Sigmoid colon (tissue), 7 donors: ENCODE data around the gene PTGIS. TPM values are rescaled to one million over a fixed set of nuclear protein-coding genes. Genes with fewer than 3 reads are reported as not detected.

Experiments
- DNase-seq: peaks from one replicate; pipeline ENCODE4 v3.0.0-alpha.2; 2019
- H3K27ac ChIP-seq, 4 donors: fragments of 200-600 bp; sonication (generic); one replicate each; pipeline ENCODE4 v1.5.1; 2016 to 2019; ENCODE audit warnings: mild to moderate bottlenecking in 1 of 4
- H3K27me3 ChIP-seq, 3 donors: fragments of 200-600 bp; sonication (generic); one replicate each; pipeline ENCODE4 v1.5.1; 2019; ENCODE audit warnings: mild to moderate bottlenecking in 1 of 3
- H3K36me3 ChIP-seq, 4 donors: fragments of 200-600 bp; sonication (generic); one replicate each; pipeline ENCODE4 v1.5.1; 2016 to 2019
- H3K4me1 ChIP-seq, 4 donors: fragments of 200-600 bp; sonication (generic); one replicate each; pipeline ENCODE4 v1.5.1; 2017 to 2019
- H3K4me3 ChIP-seq, 4 donors: fragments of 200-600 bp; sonication (generic); one replicate each; pipeline ENCODE4 v1.5.1; 2017 to 2019; ENCODE audit warnings: mild to moderate bottlenecking in 2 of 4, moderate library complexity in 1 of 4
- H3K9me3 ChIP-seq, 4 donors: fragments of 200-600 bp in 3 of 4; sonication (generic) in 3 of 4; one replicate each; pipeline versions ENCODE4 v1.5.1 to v1.6.1; 2013 to 2019
- EP300 ChIP-seq, 4 donors: sonication (generic); formaldehyde crosslinking; IDR thresholded peaks; one replicate each; pipeline ENCODE4 v1.6.1; 2017; ENCODE audit warnings: antibody characterized with exemption in 4 of 4
- POLR2A ChIP-seq, 2 donors: fragments of 450-650 bp; IDR thresholded peaks; one replicate each; pipeline ENCODE4 v1.6.1; 2016; ENCODE audit warnings: antibody characterized with exemption in 2 of 2, mild to moderate bottlenecking in 2 of 2, moderate library complexity in 2 of 2
- POLR2AphosphoS5 ChIP-seq, 4 donors: sonication (generic); formaldehyde crosslinking; IDR thresholded peaks; one replicate each; pipeline ENCODE4 v1.6.1; 2017; ENCODE audit warnings: antibody characterized with exemption in 4 of 4
- WGBS, 2 donors: extraction: QIAGEN DNeasy Blood & Tissue Kit; methylation state at CpG; one replicate each; pipeline ENCODE4 v1.1.7; 2013; 5-methylcytosine and 5-hydroxymethylcytosine counted together
- intact Hi-C: fragments of 100-400 bp; cut with DNase I; formaldehyde crosslinking; loops from one replicate; pipeline ENCODE4 v1.15.1; 2023
- polyA plus RNA-seq, 3 donors: library from polyadenylated mRNA; stranded (reverse); fragments of 200-250 nt; gene quantifications; one replicate each; pipeline ENCODE4 v1.2.3, GENCODE V29; 2013
- total RNA-seq, 4 donors: library from RNA; depleted of rRNA; stranded (reverse); fragments of >200 nt; gene quantifications; one replicate each; pipeline ENCODE4 v1.1.0, GENCODE V29; 2016
- TF ChIP-seq, protein P1 (sequence below), 4 experiments: fragments of 450-650 bp in 3 of 4; fragments of 200-600 bp in 1 of 4; IDR thresholded peaks; one replicate each; pipeline ENCODE4 v1.5.1; 2016 to 2019; ENCODE audit warnings: antibody characterized with exemption in 4 of 4, mild to moderate bottlenecking in 3 of 4, moderate library complexity in 2 of 4
- donor health status: healthy with polysubstance abuse.
- donor health status: Bipolar disorder and iron deficiency.
- donor health status: healthy.

PTGIS gene
- total and polyA plus RNA-seq, 7 donors = 0.46 to 241 (median 55.3) TPM

DNA sequence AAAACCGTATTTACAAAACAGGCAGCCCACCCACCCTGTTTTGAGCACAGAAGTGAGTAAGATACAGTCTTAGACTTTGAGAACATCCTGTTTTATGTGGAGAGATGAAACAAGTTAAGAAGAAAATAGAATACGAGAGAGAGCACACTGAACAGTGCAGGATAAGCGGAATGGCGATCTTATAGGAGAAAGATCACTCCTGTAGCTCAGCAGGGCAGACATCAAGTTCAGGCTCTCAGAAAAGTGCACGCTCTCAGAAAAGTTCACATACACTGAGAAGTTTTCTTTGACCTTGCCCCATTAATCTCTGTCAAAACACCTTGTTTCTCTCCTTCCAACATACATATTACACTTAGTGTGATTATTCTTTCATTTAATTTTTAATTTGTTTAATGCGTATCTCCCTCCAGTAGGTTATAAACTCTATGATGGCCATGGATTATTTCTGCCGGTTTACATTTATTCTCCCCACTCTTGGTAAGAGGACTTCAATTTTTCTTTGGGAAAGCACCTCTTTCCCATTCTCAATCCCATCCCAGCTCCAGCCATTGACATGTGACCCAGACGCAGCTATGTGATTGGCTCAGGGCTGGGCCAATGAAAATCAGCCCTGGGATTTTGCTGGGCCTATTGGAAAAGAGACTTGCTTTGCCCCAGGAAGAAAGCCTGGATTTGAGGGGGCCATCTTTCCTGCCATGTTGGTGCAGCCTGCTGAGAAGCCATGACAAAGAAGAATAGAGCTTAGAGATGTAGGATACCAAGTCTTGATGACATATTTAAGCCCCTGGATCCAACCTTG, 101.6 kb downstream of the PTGIS start:
- Histone ChIP-seq H3K9me3 (no peaks in the 10 kb centered on the region), H3K4me1 (peaks cover 0 to 12% (median 5%) of the 10 kb centered on the region in 4 donors), H3K27me3 (no peaks in the 10 kb centered on the region), H3K36me3 (no peaks in the 10 kb centered on the region), H3K27ac (no peak overlapping the region), H3K4me3 (no peak overlapping the region)
- DNase-seq = no peak
- 86 to 89% methylated on average over 8 of the region's 8 CpGs for WGBS, 2 donors
- intact Hi-C loops = no loop called here
- TF ChIP-seq EP300 (IDR thresholded peaks at IDR 0.05) = no peak
- TF ChIP-seq POLR2A (IDR thresholded peaks at IDR 0.05) = no peak
- TF ChIP-seq, protein P1, sequence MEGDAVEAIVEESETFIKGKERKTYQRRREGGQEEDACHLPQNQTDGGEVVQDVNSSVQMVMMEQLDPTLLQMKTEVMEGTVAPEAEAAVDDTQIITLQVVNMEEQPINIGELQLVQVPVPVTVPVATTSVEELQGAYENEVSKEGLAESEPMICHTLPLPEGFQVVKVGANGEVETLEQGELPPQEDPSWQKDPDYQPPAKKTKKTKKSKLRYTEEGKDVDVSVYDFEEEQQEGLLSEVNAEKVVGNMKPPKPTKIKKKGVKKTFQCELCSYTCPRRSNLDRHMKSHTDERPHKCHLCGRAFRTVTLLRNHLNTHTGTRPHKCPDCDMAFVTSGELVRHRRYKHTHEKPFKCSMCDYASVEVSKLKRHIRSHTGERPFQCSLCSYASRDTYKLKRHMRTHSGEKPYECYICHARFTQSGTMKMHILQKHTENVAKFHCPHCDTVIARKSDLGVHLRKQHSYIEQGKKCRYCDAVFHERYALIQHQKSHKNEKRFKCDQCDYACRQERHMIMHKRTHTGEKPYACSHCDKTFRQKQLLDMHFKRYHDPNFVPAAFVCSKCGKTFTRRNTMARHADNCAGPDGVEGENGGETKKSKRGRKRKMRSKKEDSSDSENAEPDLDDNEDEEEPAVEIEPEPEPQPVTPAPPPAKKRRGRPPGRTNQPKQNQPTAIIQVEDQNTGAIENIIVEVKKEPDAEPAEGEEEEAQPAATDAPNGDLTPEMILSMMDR (IDR thresholded peaks at IDR 0.05) = no peak
- no peak for TF ChIP-seq POLR2AphosphoS5 (IDR thresholded peaks at IDR 0.05)

DNA sequence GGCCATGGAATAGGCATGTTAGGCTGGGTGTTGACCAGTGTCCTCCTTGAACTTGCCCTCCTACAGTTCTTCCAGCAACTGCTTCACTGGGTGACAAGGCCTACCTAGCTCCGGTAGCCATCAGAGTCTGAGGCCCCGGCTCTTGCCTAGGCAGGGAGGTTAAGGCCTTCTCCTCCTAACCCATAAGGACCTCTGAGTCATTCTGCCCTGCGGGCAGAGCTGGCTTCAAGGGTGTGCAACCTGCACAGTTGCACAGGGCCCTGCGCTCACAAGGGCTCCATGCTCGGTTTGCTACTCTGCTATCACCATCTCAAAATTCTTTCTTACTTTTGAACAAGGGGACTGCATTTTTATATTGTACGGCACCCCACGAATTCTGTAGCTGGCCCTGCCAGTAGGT, 103.4 kb downstream of the PTGIS start:
- Histone ChIP-seq H3K9me3 (no peaks in the 10 kb centered on the region), H3K4me1 (peaks cover 0 to 22% (median 11%) of the 10 kb centered on the region in 4 donors), H3K27me3 (no peaks in the 10 kb centered on the region), H3K27ac (no peak overlapping the region), H3K36me3 (no peaks in the 10 kb centered on the region), H3K4me3 (no peak overlapping the region)
- WGBS, 2 donors = 89 to 92% methylated on average over 7 of the region's 7 CpGs
- no peak for DNase-seq
- intact Hi-C loops = no loop called here
- TF ChIP-seq EP300 (IDR thresholded peaks at IDR 0.05) = no peak
- no peak for TF ChIP-seq POLR2A (IDR thresholded peaks at IDR 0.05)
- TF ChIP-seq POLR2AphosphoS5 (IDR thresholded peaks at IDR 0.05) = no peak
- TF ChIP-seq, protein P1 (IDR thresholded peaks at IDR 0.05) = no peak

DNA sequence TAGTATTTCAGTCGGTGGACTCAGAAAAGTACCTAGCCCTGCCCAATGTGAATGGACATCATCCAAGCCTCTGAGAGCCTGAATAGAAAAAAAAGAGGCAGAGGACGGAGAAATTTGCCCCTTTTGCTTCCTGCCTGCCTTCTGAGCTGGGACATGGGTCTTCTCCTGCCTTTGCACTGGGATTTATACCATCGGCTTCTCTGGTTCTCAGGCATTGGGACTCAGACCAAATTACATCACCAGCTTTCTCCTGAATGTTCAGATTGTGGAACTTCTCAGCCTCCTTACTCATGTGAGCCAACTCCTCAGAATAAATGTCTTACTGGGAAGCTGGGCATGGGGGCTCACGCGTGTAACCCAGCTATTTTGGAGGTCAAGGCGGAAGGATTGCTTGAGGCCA, 105.3 kb downstream of the PTGIS start:
- H3K27ac ChIP-seq = peak overlapping the region in 2 of 4 donors; percentile 46 to 48

DNA sequence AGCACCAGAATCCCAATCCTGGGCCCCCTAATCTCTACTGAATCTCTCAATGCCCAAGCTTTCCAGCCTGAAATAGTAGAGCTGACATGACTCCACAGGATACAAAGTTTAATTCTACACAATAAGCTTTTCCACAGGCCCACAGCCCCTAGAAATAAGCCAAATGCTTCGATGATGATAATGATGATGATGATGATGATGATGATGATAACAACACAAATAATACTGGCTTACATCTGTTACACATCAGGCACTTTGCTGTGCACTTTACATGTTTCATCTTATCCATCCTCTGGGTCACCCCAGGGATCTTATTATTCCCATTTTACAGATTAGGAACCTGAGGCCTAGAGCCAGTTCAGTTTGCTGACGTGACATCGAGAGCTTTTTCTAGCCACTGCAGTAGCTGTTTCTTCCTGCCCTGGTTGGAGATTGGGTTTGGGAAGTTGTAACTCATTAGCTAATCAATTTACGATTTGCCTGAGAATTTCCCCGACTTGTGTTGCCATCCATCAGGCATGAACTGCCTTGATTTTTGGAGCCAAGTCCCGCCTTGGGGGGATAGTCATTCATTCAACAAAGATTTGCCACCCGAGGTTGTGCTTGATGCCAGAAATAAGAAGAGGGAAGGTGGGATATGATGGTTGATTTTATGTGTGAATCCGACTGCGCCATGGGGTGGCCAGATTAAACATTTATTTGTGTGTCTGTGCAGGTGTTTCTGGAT, 105.9 kb downstream of the PTGIS start:
- Histone ChIP-seq H3K36me3 (no peaks in the 10 kb centered on the region), H3K27ac (peak overlapping the region in 3 of 4 donors; percentile 46 to 62 (median 52)), H3K4me3 (no peak overlapping the region), H3K27me3 (no peaks in the 10 kb centered on the region), H3K4me1 (peaks cover 0 to 22% (median 11%) of the 10 kb centered on the region in 4 donors), H3K9me3 (no peaks in the 10 kb centered on the region)
- intact Hi-C loops = no loop called here
- TF ChIP-seq, protein P1 (IDR thresholded peaks at IDR 0.05) = no peak
- TF ChIP-seq POLR2AphosphoS5 (IDR thresholded peaks at IDR 0.05) (no peak), EP300 (IDR thresholded peaks at IDR 0.05) (no peak), POLR2A (IDR thresholded peaks at IDR 0.05) (no peak)
- WGBS, 2 donors = 67 to 84% methylated on average over 9 of the region's 9 CpGs
- no peak for DNase-seq

More for the DNA sequence above, 105.3 kb downstream of the PTGIS start:
- Histone ChIP-seq H3K36me3 (no peaks in the 10 kb centered on the region), H3K4me1 (peaks cover 0 to 22% (median 11%) of the 10 kb centered on the region in 4 donors), H3K4me3 (no peak overlapping the region), H3K9me3 (no peaks in the 10 kb centered on the region), H3K27me3 (no peaks in the 10 kb centered on the region)
- DNase-seq = no peak
- TF ChIP-seq, protein P1 (IDR thresholded peaks at IDR 0.05) = no peak
- TF ChIP-seq POLR2A (IDR thresholded peaks at IDR 0.05) (no peak), EP300 (IDR thresholded peaks at IDR 0.05) (no peak), POLR2AphosphoS5 (IDR thresholded peaks at IDR 0.05) (no peak)
- WGBS, 2 donors = 77 to 81% methylated on average over 6 of the region's 6 CpGs
- intact Hi-C loops = no loop called here
